ENCODE results near the gene ACSF3. TPM values are rescaled to one million over a fixed set of nuclear protein-coding genes. Genes with fewer than 3 reads are reported as not detected.

The ACSF3 gene
- total RNA-seq, 1 donor from 2014 or later = 31.7 TPM

GRCh38 chr16:89143911-89144675 is 50.4 kb downstream of the ACSF3 start:
- Histone ChIP-seq H3K9me3 (no peaks in the 10 kb centered on the region), H3K4me1 (no peaks in the 10 kb centered on the region), H3K4me3 (no peak overlapping the region), H3K27ac (no peak overlapping the region), H3K27me3 (ENCODE audit: low read depth) (no peaks in the 10 kb centered on the region), H3K36me3 (peaks cover 72% of the 10 kb centered on the region)
- ATAC-seq = no peak
- intact Hi-C loops (cut with DNase I) = no loop called here
- no peak for TF ChIP-seq CTCF (IDR thresholded peaks at IDR 0.05)
- DNase-seq = peak; percentile 38

GRCh38 chr16:89144681-89145080 is 51.0 kb downstream of the ACSF3 start:
- intact Hi-C loops (cut with DNase I) = no loop called here
- no peak for TF ChIP-seq CTCF (IDR thresholded peaks at IDR 0.05)
- peak; percentile 21 for DNase-seq
- Histone ChIP-seq H3K36me3 (peaks cover 69% of the 10 kb centered on the region), H3K27ac (no peak overlapping the region), H3K9me3 (no peaks in the 10 kb centered on the region), H3K27me3 (ENCODE audit: low read depth) (no peaks in the 10 kb centered on the region), H3K4me1 (no peaks in the 10 kb centered on the region), H3K4me3 (no peak overlapping the region)
- no peak for ATAC-seq

GRCh38 chr16:89145406-89146161 is 51.9 kb downstream of the ACSF3 start:
- no peak overlapping the region for H3K27ac ChIP-seq
- H3K36me3 ChIP-seq = peaks cover 69% of the 10 kb centered on the region
- H3K9me3 ChIP-seq = no peaks in the 10 kb centered on the region
- no peak overlapping the region for H3K4me3 ChIP-seq
- no peak for ATAC-seq
- peak; percentile 35 for DNase-seq
- H3K4me1 ChIP-seq = no peaks in the 10 kb centered on the region
- H3K27me3 ChIP-seq (ENCODE audit: low read depth) = no peaks in the 10 kb centered on the region
- intact Hi-C loops (cut with DNase I) = no loop called here
- no peak for TF ChIP-seq CTCF (IDR thresholded peaks at IDR 0.05)

- Histone ChIP-seq H3K4me1 (no peaks in the 10 kb centered on the region), H3K4me3 (no peak overlapping the region), H3K9me3 (no peaks in the 10 kb centered on the region), H3K27ac (no peak overlapping the region), H3K36me3 (peaks cover 69% of the 10 kb centered on the region), H3K27me3 (ENCODE audit: low read depth) (no peaks in the 10 kb centered on the region)
- no peak for TF ChIP-seq CTCF (IDR thresholded peaks at IDR 0.05)
- DNase-seq (peak; percentile 29), ATAC-seq (no peak)
- intact Hi-C loops (cut with DNase I) = no loop called here
Measured at GRCh38 chr16:89146211-89147005, 52.8 kb downstream of the ACSF3 start.

GRCh38 chr16:89147085-89147817 is 53.6 kb downstream of the ACSF3 start:
- intact Hi-C loops (cut with DNase I) = no loop called here
- peaks cover 68% of the 10 kb centered on the region for H3K36me3 ChIP-seq
- DNase-seq = no peak

More at GRCh38 chr16:89147085-89147817, 53.6 kb downstream of the ACSF3 start:
- H3K27ac ChIP-seq = no peak overlapping the region
- H3K4me3 ChIP-seq = no peak overlapping the region
- no peaks in the 10 kb centered on the region for H3K4me1 ChIP-seq
- no peak for ATAC-seq
- TF ChIP-seq CTCF (IDR thresholded peaks at IDR 0.05) = no peak
- no peaks in the 10 kb centered on the region for H3K27me3 ChIP-seq (ENCODE audit: low read depth)
- H3K9me3 ChIP-seq = no peaks in the 10 kb centered on the region
